ENCODE measurements around the gene TNFRSF4.

DNA sequence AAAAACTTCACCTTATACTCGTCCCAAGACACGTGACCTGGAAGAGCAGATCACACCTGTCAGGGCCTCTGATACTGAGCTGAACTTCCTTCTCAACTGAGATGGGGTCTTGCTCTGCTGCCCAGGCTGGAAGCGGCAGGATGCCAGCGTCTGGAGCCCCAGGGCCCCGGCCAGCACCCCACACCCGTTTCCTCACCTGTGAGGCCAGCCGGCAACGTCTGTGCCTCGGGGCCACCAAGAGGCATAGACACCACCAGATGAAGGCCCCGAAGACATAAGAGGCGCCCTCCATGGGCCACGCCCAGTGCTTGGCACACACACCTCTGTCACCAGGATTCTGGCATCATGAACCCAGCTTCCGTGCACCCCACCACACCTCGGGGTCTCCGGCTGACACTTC is 9.4 kb upstream of the TNFRSF4 start:
- TF ChIP-seq, protein P1, sequence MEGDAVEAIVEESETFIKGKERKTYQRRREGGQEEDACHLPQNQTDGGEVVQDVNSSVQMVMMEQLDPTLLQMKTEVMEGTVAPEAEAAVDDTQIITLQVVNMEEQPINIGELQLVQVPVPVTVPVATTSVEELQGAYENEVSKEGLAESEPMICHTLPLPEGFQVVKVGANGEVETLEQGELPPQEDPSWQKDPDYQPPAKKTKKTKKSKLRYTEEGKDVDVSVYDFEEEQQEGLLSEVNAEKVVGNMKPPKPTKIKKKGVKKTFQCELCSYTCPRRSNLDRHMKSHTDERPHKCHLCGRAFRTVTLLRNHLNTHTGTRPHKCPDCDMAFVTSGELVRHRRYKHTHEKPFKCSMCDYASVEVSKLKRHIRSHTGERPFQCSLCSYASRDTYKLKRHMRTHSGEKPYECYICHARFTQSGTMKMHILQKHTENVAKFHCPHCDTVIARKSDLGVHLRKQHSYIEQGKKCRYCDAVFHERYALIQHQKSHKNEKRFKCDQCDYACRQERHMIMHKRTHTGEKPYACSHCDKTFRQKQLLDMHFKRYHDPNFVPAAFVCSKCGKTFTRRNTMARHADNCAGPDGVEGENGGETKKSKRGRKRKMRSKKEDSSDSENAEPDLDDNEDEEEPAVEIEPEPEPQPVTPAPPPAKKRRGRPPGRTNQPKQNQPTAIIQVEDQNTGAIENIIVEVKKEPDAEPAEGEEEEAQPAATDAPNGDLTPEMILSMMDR (IDR thresholded peaks at IDR 0.05; ENCODE audit: low read length): no peak
- no peak for TF ChIP-seq EZH2 (IDR thresholded peaks at IDR 0.05; ENCODE audit: borderline replicate concordance, low read length)

All from OCI-LY1 (cell line).